ENCODE data around the gene CX3CR1. TPM values are rescaled to one million over a fixed set of nuclear protein-coding genes. Genes with fewer than 3 reads are reported as not detected.

Gene CX3CR1
- total and polyA plus RNA-seq, 2 of the 4 experiments (the other 2 are of a cell fraction): not detected

- no peak overlapping the region for H4K91ac ChIP-seq (ENCODE audit: insufficient read depth, low read depth, low read length)
- ATAC-seq (ENCODE audit: low read depth) (no peak), DNase-seq (no peak)
- dilution Hi-C loops (cut with HindIII; ENCODE audit: low sequenced_read_pairs, unreplicated experiment): no loop called here
- no peak overlapping the region for H2BK15ac ChIP-seq (ENCODE audit: low read depth, low read length)
- H2BK5ac ChIP-seq (ENCODE audit: low read depth, low read length, poor library complexity, severe bottlenecking): no peak overlapping the region
- no peak for TF ChIP-seq CEBPB (IDR thresholded peaks at IDR 0.05; ENCODE audit: low read depth, low read length)
- no peak for TF ChIP-seq MXI1 (IDR thresholded peaks at IDR 0.05; ENCODE audit: borderline replicate concordance, low read depth, low read length)
- TF ChIP-seq CTCF (conservative IDR thresholded peaks at IDR 0.05; ENCODE audit: low read depth, low read length): no peak
- no peak for TF ChIP-seq MAFK (IDR thresholded peaks at IDR 0.05; ENCODE audit: low read depth, low read length)
- no peak for TF ChIP-seq BHLHE40 (IDR thresholded peaks at IDR 0.05; ENCODE audit: low read depth, low read length)
- TF ChIP-seq RFX5 (IDR thresholded peaks at IDR 0.05; ENCODE audit: low read depth, low read length): no peak
- no peak for TF ChIP-seq RAD21 (IDR thresholded peaks at IDR 0.05; ENCODE audit: low read length)
- no peak for TF ChIP-seq USF2 (IDR thresholded peaks at IDR 0.05; ENCODE audit: low read depth, low read length)
- TF ChIP-seq NFE2L2 (IDR thresholded peaks at IDR 0.05; ENCODE audit: low read depth, low read length): no peak
- no peak for TF ChIP-seq MAZ (IDR thresholded peaks at IDR 0.05; ENCODE audit: borderline replicate concordance, low read depth, low read length)
- no peak for TF ChIP-seq ELK1 (IDR thresholded peaks at IDR 0.05; ENCODE audit: borderline replicate concordance, low read depth, low read length)
- no peak for TF ChIP-seq POLR2A (IDR thresholded peaks at IDR 0.05; ENCODE audit: low read depth, low read length)
- no peak for TF ChIP-seq FOS (IDR thresholded peaks at IDR 0.05; ENCODE audit: low read depth, low read length)
- TF ChIP-seq RCOR1 (IDR thresholded peaks at IDR 0.05; ENCODE audit: insufficient replicate concordance, low read length): no peak
- no peak for TF ChIP-seq SMC3 (IDR thresholded peaks at IDR 0.05; ENCODE audit: low read depth, low read length)
- no peak overlapping the region for H2AK9ac ChIP-seq (replicated peaks; ENCODE audit: low read depth, low read length, poor library complexity)
- intact Hi-C loops (cut with micrococcal nuclease): no loop called here
- no peak overlapping the region for H3K18ac ChIP-seq (ENCODE audit: low read depth, low read length)
- WGBS, 2 experiments (ENCODE audit: extremely low coverage in 2 of 2, insufficient read length in 1 of 2): no CpG with 5 or more reads among the region's 5 CpGs
- BruUV-seq (replicated peaks): no TSS peak
- no peak overlapping the region for H4K5ac ChIP-seq (ENCODE audit: low read depth, low read length)
- H3K27ac ChIP-seq (ENCODE audit: insufficient read depth, low read length): no peak overlapping the region
- H3K27me3 ChIP-seq (ENCODE audit: control insufficient read depth, insufficient read depth, low read length): peaks cover 2% of the 10 kb centered on the region; the same call in 1 of the 2 replicates
- no peak overlapping the region for H3K4ac ChIP-seq (ENCODE audit: low read depth, low read length)
- H2AFZ ChIP-seq (replicated peaks; ENCODE audit: low read length, poor library complexity): no peak overlapping the region
- CTCF ChIA-PET: interaction anchor here (1.4 kb wide), 1 partner anchor 169 kb away, joined by 3 read pairs; no protein-coding TSS in a partner anchor
- H3K4me2 ChIP-seq (ENCODE audit: low read depth, low read length): no peak overlapping the region
- no peak overlapping the region for H3K9ac ChIP-seq (ENCODE audit: low read depth, low read length)
- POLR2A ChIA-PET (ENCODE audit: unreplicated experiment): no interaction called here
- no peak overlapping the region for H2AK5ac ChIP-seq (ENCODE audit: low read depth, low read length)
- H3K9me1 ChIP-seq (ENCODE audit: insufficient read depth, low read length): no peaks in the 10 kb centered on the region
- H3K14ac ChIP-seq (replicated peaks; ENCODE audit: low read depth, low read length): no peak overlapping the region
- H4K20me1 ChIP-seq (ENCODE audit: insufficient read depth, low read length): no peaks in the 10 kb centered on the region
- H3K4me3 ChIP-seq (ENCODE audit: insufficient read depth, low read depth, low read length): no peak overlapping the region
- no peak overlapping the region for H4K8ac ChIP-seq (ENCODE audit: low read depth in 2 of 2, low read length in 2 of 2)
- no peak overlapping the region for H3K23ac ChIP-seq (ENCODE audit: low read depth, low read length)
- H3K56ac ChIP-seq (ENCODE audit: extremely low read depth, insufficient read depth, low read length): no peak overlapping the region
- 0 out of 2 replicates have a peak, but pooled peaks cover 4% of the 10 kb centered on the region for H3K9me3 ChIP-seq (ENCODE audit: control insufficient read depth, insufficient read depth, low read length)
- H3K4me1 ChIP-seq (ENCODE audit: control insufficient read depth, insufficient read depth, low read length): no peaks in the 10 kb centered on the region
- in situ Hi-C loops (cut with MboI; ENCODE audit: low sequenced_read_pairs): no loop called here
- H3K79me1 ChIP-seq (ENCODE audit: low read depth in 1 of 2, low read length in 2 of 2): no peaks in the 10 kb centered on the region
- no peak overlapping the region for H2BK120ac ChIP-seq (ENCODE audit: low read depth, low read length)
- H2BK20ac ChIP-seq (ENCODE audit: low read depth, low read length): no peak overlapping the region
- H3K36me3 ChIP-seq (ENCODE audit: control insufficient read depth, insufficient read depth, low read length): no peaks in the 10 kb centered on the region
Measured at GRCh38 chr3:39295184-39295775, 15.4 kb upstream of the CX3CR1 start.
